Left ventricle myocardium inferior (tissue), 1 donor: ENCODE measurements around the gene NSG2. TPM values are rescaled to one million over a fixed set of nuclear protein-coding genes. Genes with fewer than 3 reads are reported as not detected.

Experiments used
- DNase-seq: peaks from one replicate; pipeline ENCODE4 v3.0.0-alpha.2; 2020
- H3K27ac ChIP-seq: fragments of 200-600 bp; replicated peaks from 2 replicates; pipeline ENCODE4 v1.8.0; 2021
- H3K27me3 ChIP-seq: fragments of 200-600 bp; 2 replicates; pipeline ENCODE4 v1.8.0; 2021; ENCODE audit warnings: low read depth
- H3K36me3 ChIP-seq: fragments of 200-600 bp; 2 replicates; pipeline ENCODE4 v1.8.0; 2021
- H3K4me1 ChIP-seq: fragments of 200-600 bp; 2 replicates; pipeline ENCODE4 v1.8.0; 2021
- H3K4me3 ChIP-seq: fragments of 200-600 bp; 2 replicates; pipeline ENCODE4 v1.8.0; 2021; ENCODE audit warnings: mild to moderate bottlenecking, moderate library complexity
- H3K9me3 ChIP-seq: fragments of 200-600 bp; replicated peaks from 2 replicates; pipeline ENCODE4 v1.8.0; 2021
- CTCF ChIP-seq: fragments of 200-600 bp; IDR thresholded peaks from 2 replicates; pipeline ENCODE4 v1.8.0; 2021; ENCODE audit warnings: antibody characterized with exemption, mild to moderate bottlenecking, borderline replicate concordance
- intact Hi-C: fragments of 100-400 bp; cut with micrococcal nuclease; formaldehyde crosslinking; loops from one replicate; pipeline ENCODE4 v1.11.0; 2022
- total RNA-seq: library from RNA; stranded (reverse); fragmentation: NEBNext Ultra II Directional; extraction: Animal tissue kit (Norgen Biotek cat#: 25700); gene quantifications from one replicate; pipeline ENCODE4 v1.2.1, GENCODE V29; 2021
- donor health status: DM: no; HTN: yes; CAD: no; lungs with severe emphysema.

Gene NSG2
- total RNA-seq, 1 donor from 2014 or later, result 0.08 TPM

DNA sequence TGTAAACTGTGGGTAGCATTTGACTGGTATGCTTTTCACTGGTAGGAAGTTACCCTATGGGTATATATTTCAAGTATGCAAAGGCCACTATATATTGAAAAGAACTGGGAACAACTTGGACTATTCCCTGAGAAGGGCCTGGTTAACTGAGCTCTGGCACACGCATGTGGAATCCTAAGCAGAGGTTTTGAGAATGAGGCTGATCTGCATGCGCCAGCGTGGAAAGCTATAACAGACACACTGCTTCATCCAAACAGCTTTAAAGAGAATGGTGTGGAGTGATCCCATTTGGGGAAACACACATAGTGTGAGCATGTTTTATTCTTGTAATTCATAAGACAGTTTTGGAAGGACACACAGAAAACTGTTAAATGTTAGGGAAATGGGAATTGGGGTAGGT, 8.4 kb downstream of the NSG2 start:
- no peaks in the 10 kb centered on the region for H3K36me3 ChIP-seq
- intact Hi-C loops, result no loop called here
- no peaks in the 10 kb centered on the region for H3K27me3 ChIP-seq
- H3K4me1 ChIP-seq, result peaks cover 9% of the 10 kb centered on the region
- H3K9me3 ChIP-seq, result no peaks in the 10 kb centered on the region
- TF ChIP-seq CTCF, result no peak
- DNase-seq, result no peak
- no peak overlapping the region for H3K4me3 ChIP-seq
- H3K27ac ChIP-seq, result no peak overlapping the region

- no peak overlapping the region for H3K27ac ChIP-seq
- no peak for TF ChIP-seq CTCF
- H3K4me1 ChIP-seq, result peaks cover 9% of the 10 kb centered on the region
- no peaks in the 10 kb centered on the region for H3K27me3 ChIP-seq
- peak; percentile 57 for DNase-seq
- peaks cover 10% of the 10 kb centered on the region for H3K9me3 ChIP-seq
- no peak overlapping the region for H3K4me3 ChIP-seq
- H3K36me3 ChIP-seq, result no peaks in the 10 kb centered on the region
- intact Hi-C loops, result no loop called here
These were observed 10.8 kb downstream of the NSG2 start for GRCh38 chr5:174056064-174056847.

DNA sequence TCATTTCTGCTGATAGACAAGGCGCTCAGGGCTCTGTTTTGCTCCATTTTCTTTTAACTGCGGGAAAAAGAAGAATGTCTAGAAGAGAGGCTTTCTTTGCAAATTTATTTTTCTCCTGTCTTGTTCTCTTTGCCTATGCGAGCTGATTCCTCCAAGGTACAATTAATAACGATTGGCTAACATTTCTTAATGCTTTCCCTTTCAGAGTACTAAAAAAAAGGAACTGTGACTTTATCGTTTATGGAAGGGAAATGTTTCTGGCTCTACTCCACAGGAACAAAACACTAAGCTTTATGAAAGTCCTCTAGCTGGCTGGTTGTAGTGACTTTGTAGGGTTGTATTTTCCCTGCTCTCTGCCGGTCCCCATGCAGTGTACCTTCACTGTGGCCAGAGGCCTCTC, 11.7 kb downstream of the NSG2 start:
- H3K4me1 ChIP-seq, result peaks cover 9% of the 10 kb centered on the region
- DNase-seq, result no peak
- intact Hi-C loops, result no loop called here
- no peaks in the 10 kb centered on the region for H3K36me3 ChIP-seq
- peaks cover 3% of the 10 kb centered on the region for H3K27me3 ChIP-seq
- no peak for TF ChIP-seq CTCF
- H3K9me3 ChIP-seq, result peaks cover 10% of the 10 kb centered on the region
- no peak overlapping the region for H3K27ac ChIP-seq
- H3K4me3 ChIP-seq, result no peak overlapping the region

DNA sequence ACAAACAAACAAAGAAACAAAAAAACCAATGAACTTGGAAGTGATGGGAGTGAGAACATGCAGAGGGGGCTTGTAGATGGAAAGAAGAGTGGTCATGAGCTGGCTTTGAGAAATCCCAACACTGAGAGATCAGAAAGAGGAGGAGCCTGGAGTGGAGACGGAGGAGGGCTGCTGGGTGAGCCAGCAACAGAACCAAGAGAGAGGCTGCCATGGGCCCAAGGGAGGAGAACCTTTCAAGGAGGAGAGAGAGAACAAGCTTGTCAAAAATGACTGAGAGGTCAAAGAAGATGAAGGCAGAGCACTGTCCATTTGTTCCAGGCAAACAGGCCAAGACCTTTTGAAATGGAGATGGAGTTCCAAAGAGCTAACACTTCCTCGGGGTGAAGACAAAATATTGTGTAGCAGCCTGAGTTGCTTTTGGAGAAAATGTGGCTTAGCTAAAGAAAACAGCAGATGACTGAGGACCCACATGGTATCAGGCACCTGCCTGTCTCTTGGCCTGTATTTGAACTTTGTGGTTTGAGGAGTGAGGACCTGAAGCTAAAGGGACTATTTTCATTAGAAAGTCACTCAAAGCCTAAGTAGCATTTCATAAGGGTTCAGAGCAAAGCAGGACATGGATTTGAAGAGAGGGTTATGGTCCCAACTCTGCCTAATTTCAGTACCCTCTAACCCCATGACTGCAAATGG, 13.1 kb downstream of the NSG2 start:
- H3K27me3 ChIP-seq, result peaks cover 13% of the 10 kb centered on the region
- no peaks in the 10 kb centered on the region for H3K36me3 ChIP-seq
- H3K4me3 ChIP-seq, result no peak overlapping the region
- DNase-seq, result no peak
- peaks cover 10% of the 10 kb centered on the region for H3K9me3 ChIP-seq
- H3K27ac ChIP-seq, result no peak overlapping the region
- no peak for TF ChIP-seq CTCF
- intact Hi-C loops, result no loop called here
- H3K4me1 ChIP-seq, result peaks cover 9% of the 10 kb centered on the region

DNA sequence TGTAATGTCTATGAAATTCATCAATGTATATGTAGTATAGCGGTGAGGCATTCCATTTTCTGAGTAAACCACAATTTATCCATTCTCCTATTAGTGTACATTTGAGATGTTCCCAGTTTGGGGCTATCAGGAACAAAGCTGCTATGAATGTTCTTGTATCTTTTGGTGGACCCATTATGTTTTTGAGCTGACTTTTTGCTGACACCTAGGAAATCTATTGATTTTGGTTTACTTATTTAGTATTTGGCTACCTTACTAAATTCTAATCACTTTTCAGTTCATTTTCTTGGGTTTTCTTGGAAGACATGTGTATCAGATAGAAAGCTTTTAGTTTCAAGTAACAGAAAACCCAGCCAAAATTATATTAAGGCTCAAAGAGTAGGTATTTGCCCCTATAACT, 13.7 kb downstream of the NSG2 start:
- TF ChIP-seq CTCF, result no peak
- DNase-seq, result no peak
- Histone ChIP-seq H3K27me3 (peaks cover 13% of the 10 kb centered on the region), H3K36me3 (no peaks in the 10 kb centered on the region), H3K4me1 (peaks cover 9% of the 10 kb centered on the region), H3K27ac (no peak overlapping the region), H3K4me3 (no peak overlapping the region), H3K9me3 (peaks cover 10% of the 10 kb centered on the region)
- intact Hi-C loops, result no loop called here
